IMR-90 (cell line): Measurements from ENCODE around the gene KDM2A. TPM values are rescaled to one million over a fixed set of nuclear protein-coding genes. Genes with fewer than 3 reads are reported as not detected.

Experiments used
- ATAC-seq: fragments of 200-7000 bp; cut with Tn5 transposase; 2 replicates; pipeline ENCODE4 v1.9.1; 2020; ENCODE audit warnings: low read depth, mild to moderate bottlenecking, moderate library complexity
- BruUV-seq: library from RNA; stranded (reverse); fragments of 400-500 nt; replicated peaks from 2 replicates; lab custom pipeline; 2021; lab: Mats Ljungman, UMichigan
- CTCF ChIA-PET: fragments of 300-600 bp; formaldehyde crosslinking; extraction: SDS; loops from one replicate; lab custom pipeline; 2021; ENCODE audit warnings: antibody characterized with exemption; lab: Yijun Ruan, JAX
- POLR2A ChIA-PET: fragments of 300-600 bp; sonication (Branson Sonifier 250); formaldehyde crosslinking; loops from one replicate; lab custom pipeline; 2022; ENCODE audit warnings: antibody characterized with exemption; ENCODE audit not compliant: unreplicated experiment; lab: Charles Lee
- DNase-seq: peaks from one replicate; pipeline ENCODE4 v3.0.0; 2013
- H2AFZ ChIP-seq: replicated peaks from 2 replicates; pipeline ENCODE3; 2013; ENCODE audit warnings: low read length, mild to moderate bottlenecking; ENCODE audit not compliant: poor library complexity
- H2AK5ac ChIP-seq: 2 replicates; pipeline ENCODE4 v1.6.1; 2013; ENCODE audit warnings: low read depth, low read length, inconsistent platforms
- H2AK9ac ChIP-seq: replicated peaks from 2 replicates; pipeline ENCODE3; 2013; ENCODE audit warnings: mild to moderate bottlenecking, low read depth, low read length, moderate library complexity; ENCODE audit not compliant: poor library complexity
- H2BK120ac ChIP-seq: 2 replicates; pipeline ENCODE4 v1.6.1; 2013; ENCODE audit warnings: low read depth, low read length, inconsistent platforms
- H2BK15ac ChIP-seq: 3 replicates; pipeline ENCODE4 v1.6.1; 2013; ENCODE audit warnings: low read depth, low read length, inconsistent platforms
- H2BK20ac ChIP-seq: 2 replicates; pipeline ENCODE4 v1.6.1; 2013; ENCODE audit warnings: low read depth, mild to moderate bottlenecking, inconsistent platforms, low read length, moderate library complexity
- H2BK5ac ChIP-seq: 2 replicates; pipeline ENCODE4 v1.6.1; 2013; ENCODE audit warnings: mild to moderate bottlenecking, low read depth, low read length, inconsistent platforms; ENCODE audit not compliant: poor library complexity, severe bottlenecking
- H3K14ac ChIP-seq: replicated peaks from 2 replicates; pipeline ENCODE4 v1.6.1; 2013; ENCODE audit warnings: low read depth, low read length, inconsistent platforms
- H3K18ac ChIP-seq: 2 replicates; pipeline ENCODE4 v1.6.1; 2013; ENCODE audit warnings: low read depth, low read length, control low read depth
- H3K23ac ChIP-seq: 2 replicates; pipeline ENCODE4 v1.6.1; 2013; ENCODE audit warnings: low read depth, low read length, inconsistent platforms
- H3K27ac ChIP-seq: 2 replicates; pipeline ENCODE4 v1.5.1; 2013; ENCODE audit warnings: mild to moderate bottlenecking, control low read depth, low read length; ENCODE audit not compliant: insufficient read depth
- H3K27me3 ChIP-seq: 2 replicates; pipeline ENCODE4 v1.6.1; 2013; ENCODE audit warnings: low read length; ENCODE audit not compliant: control insufficient read depth, insufficient read depth
- H3K36me3 ChIP-seq: 2 replicates; pipeline ENCODE4 v1.6.1; 2013; ENCODE audit warnings: low read length, mixed read lengths; ENCODE audit not compliant: control insufficient read depth, insufficient read depth
- H3K4ac ChIP-seq: 2 replicates; pipeline ENCODE4 v1.6.1; 2013; ENCODE audit warnings: low read depth, low read length, inconsistent platforms
- H3K4me1 ChIP-seq: 2 replicates; pipeline ENCODE4 v1.6.1; 2013; ENCODE audit warnings: low read length, mixed read lengths; ENCODE audit not compliant: control insufficient read depth, insufficient read depth
- H3K4me2 ChIP-seq: 2 replicates; pipeline ENCODE4 v1.6.1; 2013; ENCODE audit warnings: low read depth, mild to moderate bottlenecking, control low read depth, low read length, moderate library complexity
- H3K4me3 ChIP-seq: 2 replicates; pipeline ENCODE4 v1.5.1; 2013; ENCODE audit warnings: low read depth, mild to moderate bottlenecking, control low read depth, low read length, moderate library complexity; ENCODE audit not compliant: insufficient read depth
- H3K56ac ChIP-seq: 2 replicates; pipeline ENCODE4 v1.6.1; 2013; ENCODE audit warnings: low read length, inconsistent platforms; ENCODE audit not compliant: insufficient read depth; ENCODE audit errors: extremely low read depth
- H3K79me1 ChIP-seq, 2 experiments: 2 replicates each; pipeline ENCODE4 v1.6.1; 2013; ENCODE audit warnings: low read length in 2 of 2, inconsistent platforms in 1 of 2, low read depth in 1 of 2
- H3K9ac ChIP-seq: 2 replicates; pipeline ENCODE4 v1.6.1; 2013; ENCODE audit warnings: low read depth, low read length, control low read depth
- H3K9me1 ChIP-seq: 2 replicates; pipeline ENCODE4 v1.6.1; 2013; ENCODE audit warnings: low read length, inconsistent platforms; ENCODE audit not compliant: insufficient read depth
- H3K9me3 ChIP-seq: 2 replicates; pipeline ENCODE4 v1.6.1; 2013; ENCODE audit warnings: low read length; ENCODE audit not compliant: control insufficient read depth, insufficient read depth
- H4K20me1 ChIP-seq: 2 replicates; pipeline ENCODE4 v1.6.1; 2013; ENCODE audit warnings: low read length, inconsistent platforms; ENCODE audit not compliant: insufficient read depth
- H4K5ac ChIP-seq: 2 replicates; pipeline ENCODE4 v1.6.1; 2013; ENCODE audit warnings: mild to moderate bottlenecking, low read depth, low read length, control low read depth
- H4K8ac ChIP-seq, 2 experiments: 2 replicates each; pipeline ENCODE4 v1.6.1; 2013; ENCODE audit warnings: low read depth in 2 of 2, low read length in 2 of 2, control low read depth in 1 of 2, inconsistent platforms in 1 of 2
- H4K91ac ChIP-seq: 2 replicates; pipeline ENCODE4 v1.6.1; 2013; ENCODE audit warnings: low read depth, low read length, inconsistent platforms; ENCODE audit not compliant: insufficient read depth
- CTCF ChIP-seq: conservative IDR thresholded peaks from 2 replicates; pipeline ENCODE4 v1.5.1; 2012; ENCODE audit warnings: mild to moderate bottlenecking, low read depth, low read length, improper control_type of control experiment
- NFE2L2 ChIP-seq: fragments of 150-350 bp; IDR thresholded peaks from 2 replicates; pipeline ENCODE4 v1.6.1; 2016; ENCODE audit warnings: low read depth, mild to moderate bottlenecking, low read length
- POLR2A ChIP-seq: IDR thresholded peaks from 2 replicates; pipeline ENCODE4 v1.6.1; 2012; ENCODE audit warnings: mild to moderate bottlenecking, low read depth, low read length
- SMC3 ChIP-seq: fragments of 150-350 bp; IDR thresholded peaks from 2 replicates; pipeline ENCODE4 v1.6.1; 2016; ENCODE audit warnings: low read depth, mild to moderate bottlenecking, antibody characterized with exemption, low read length, moderate library complexity
- dilution Hi-C: fragments of 300-500 bp; cut with HindIII; formaldehyde crosslinking; loops from one replicate; pipeline ENCODE4 v1.14.3; 2018; ENCODE audit warnings: low sequenced_read_pairs; ENCODE audit not compliant: unreplicated experiment
- in situ Hi-C: fragments of 300-500 bp; cut with MboI; formaldehyde crosslinking; loops from 3 replicates; pipeline ENCODE4 v1.14.3; 2019; ENCODE audit warnings: low sequenced_read_pairs, inconsistent platforms, mixed read lengths
- intact Hi-C: fragments of 100-400 bp; cut with micrococcal nuclease; formaldehyde crosslinking; loops from 2 replicates; pipeline ENCODE4 v1.10.0; 2022
- polyA plus RNA-seq, 3 experiments: library from polyadenylated mRNA; depleted of rRNA; stranded (reverse); fragments of >200 nt; gene quantifications; 2 replicates each; pipeline ENCODE4 v1.2.3, GENCODE V29; 2012; ENCODE audit warnings: low replicate concordance in 1 of 3
- total RNA-seq: library from RNA; depleted of rRNA; stranded (reverse); fragments of >200 nt; gene quantifications from 2 replicates; pipeline ENCODE4 v1.2.3, GENCODE V29; 2012
- TF ChIP-seq, protein P1 (sequence below): fragments of 150-350 bp; IDR thresholded peaks from 2 replicates; pipeline ENCODE4 v1.6.1; 2016; ENCODE audit warnings: low read depth, mild to moderate bottlenecking, low read length, moderate library complexity, borderline replicate concordance

The KDM2A gene
- total and polyA plus RNA-seq, 2 of the 4 experiments (the other 2 are of a cell fraction), result 26.7 to 42.6 TPM

- Histone ChIP-seq H3K14ac (no peak overlapping the region), H2BK20ac (no peak overlapping the region), H2AK5ac (no peak overlapping the region), H4K5ac (no peak overlapping the region), H3K9ac (no peak overlapping the region), H3K18ac (no peak overlapping the region), H3K9me1 (peaks cover 8% of the 10 kb centered on the region; the same call in 1 of the 2 replicates), H3K4ac (no peak overlapping the region), H4K20me1 (peaks cover 8% of the 10 kb centered on the region; the same call in 1 of the 2 replicates), H3K27me3 (no peaks in the 10 kb centered on the region), H4K91ac (no peak overlapping the region), H3K79me1 (peaks cover 9 to 24% of the 10 kb centered on the region in 2 experiments), H3K4me1 (no peaks in the 10 kb centered on the region; the same call in none of the 2 replicates), H3K36me3 (peaks cover 11% of the 10 kb centered on the region), H4K8ac (no peak overlapping the region), H3K27ac (no peak overlapping the region), H3K4me2 (no peak overlapping the region), H2BK15ac (no peak overlapping the region), H2BK120ac (no peak overlapping the region), H3K56ac (no peak overlapping the region), H2BK5ac (no peak overlapping the region), H2AK9ac (no peak overlapping the region), H3K9me3 (no peaks in the 10 kb centered on the region), H3K4me3 (no peak overlapping the region), H3K23ac (no peak overlapping the region), H2AFZ (no peak overlapping the region)
- no peak for ATAC-seq
- CTCF ChIA-PET, result interaction anchor here (0.5 to 0.6 kb wide), 2 partner anchors 51 to 563 kb away, joined by 3 to 4 read pairs; no protein-coding TSS in a partner anchor
- DNase-seq, result no peak
- dilution Hi-C loops (no loop called here), in situ Hi-C loops (no loop called here), intact Hi-C loops (no loop called here)
- TF ChIP-seq NFE2L2 (no peak), SMC3 (no peak), POLR2A (no peak), CTCF (no peak)
- TF ChIP-seq, protein P1, sequence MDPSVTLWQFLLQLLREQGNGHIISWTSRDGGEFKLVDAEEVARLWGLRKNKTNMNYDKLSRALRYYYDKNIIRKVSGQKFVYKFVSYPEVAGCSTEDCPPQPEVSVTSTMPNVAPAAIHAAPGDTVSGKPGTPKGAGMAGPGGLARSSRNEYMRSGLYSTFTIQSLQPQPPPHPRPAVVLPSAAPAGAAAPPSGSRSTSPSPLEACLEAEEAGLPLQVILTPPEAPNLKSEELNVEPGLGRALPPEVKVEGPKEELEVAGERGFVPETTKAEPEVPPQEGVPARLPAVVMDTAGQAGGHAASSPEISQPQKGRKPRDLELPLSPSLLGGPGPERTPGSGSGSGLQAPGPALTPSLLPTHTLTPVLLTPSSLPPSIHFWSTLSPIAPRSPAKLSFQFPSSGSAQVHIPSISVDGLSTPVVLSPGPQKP, result no peak
- BruUV-seq, result no TSS peak
- POLR2A ChIA-PET, result no interaction called here
These were observed 80.7 kb downstream of the KDM2A start for GRCh38 chr11:67199751-67200150.
